T-cell (primary cell): ENCODE measurements around the gene F2RL1. TPM values are rescaled to one million over a fixed set of nuclear protein-coding genes. Genes with fewer than 3 reads are reported as not detected.

Experiments
- ATAC-seq, 4 experiments: fragments of 200-7000 bp in 3 of 4; fragments of 150-1000 bp in 1 of 4; cut with Tn5 transposase; replicated peaks in 1 of 4; 1 replicate in 3 of 4; 2 replicates in 1 of 4; pipeline ENCODE4 v1.10.0; 2021; ENCODE audit warnings: moderate library complexity in 3 of 4, mild to moderate bottlenecking in 2 of 4, moderate number of reproducible peaks in 1 of 4
- CTCF ChIA-PET, 2 donors: fragments of 300-600 bp; sonication (Branson Sonifier 250); formaldehyde crosslinking; loops; one replicate each; lab custom pipeline; 2022; ENCODE audit warnings: antibody characterized with exemption in 2 of 2; lab: Charles Lee
- POLR2A ChIA-PET, 2 donors: fragments of 300-600 bp; sonication (Branson Sonifier 250); formaldehyde crosslinking; loops; one replicate each; lab custom pipeline; 2022; ENCODE audit warnings: antibody characterized with exemption in 2 of 2; lab: Charles Lee
- DNase-seq, 35 experiments: peaks; one replicate each; pipeline versions ENCODE4 v3.0.0 to v3.0.0-alpha.2; 2013 to 2023
- H3K27ac ChIP-seq: one replicate; pipeline ENCODE4 v1.5.1; 2013; ENCODE audit warnings: low read length
- H3K27me3 ChIP-seq, 2 experiments: replicated peaks in 1 of 2; 1 replicate in 1 of 2; 2 replicates in 1 of 2; pipeline versions ENCODE4 v1.6.1 to v1.7.0; 2013; ENCODE audit warnings: low read length in 1 of 2, mixed read lengths in 1 of 2; ENCODE audit not compliant: control insufficient read depth in 2 of 2, insufficient read depth in 2 of 2; ENCODE audit errors: extremely low read depth in 1 of 2
- H3K36me3 ChIP-seq, 2 donors: 1 replicate in 1 of 2; 2 replicates in 1 of 2; pipeline versions ENCODE4 v1.6.1 to v1.7.0; 2013; ENCODE audit warnings: low read length in 1 of 2; ENCODE audit not compliant: control insufficient read depth in 2 of 2, insufficient read depth in 1 of 2; ENCODE audit errors: extremely low read depth in 1 of 2
- H3K4me1 ChIP-seq, 2 experiments: 1 replicate in 1 of 2; 2 replicates in 1 of 2; pipeline versions ENCODE4 v1.6.1 to v1.7.0; 2013; ENCODE audit warnings: low read length in 2 of 2, mixed read lengths in 1 of 2; ENCODE audit not compliant: insufficient read depth in 2 of 2, control insufficient read depth in 1 of 2; ENCODE audit errors: extremely low read depth in 1 of 2
- H3K4me3 ChIP-seq, 2 donors: 1 replicate in 1 of 2; 2 replicates in 1 of 2; pipeline versions ENCODE4 v1.5.1 to v1.7.0; 2013; ENCODE audit warnings: mild to moderate bottlenecking in 2 of 2, low read length in 1 of 2, moderate library complexity in 1 of 2; ENCODE audit not compliant: control insufficient read depth in 1 of 2; ENCODE audit errors: extremely low read depth in 1 of 2
- H3K9me3 ChIP-seq: 2 replicates; pipeline ENCODE4 v1.7.0; 2013
- H3K27ac Mint-ChIP-seq, 2 donors: one replicate each; pipeline ENCODE4 v1.8.0; 2020 to 2021; ENCODE audit warnings: mild to moderate bottlenecking in 2 of 2, mixed read lengths in 2 of 2
- H3K27me3 Mint-ChIP-seq, 2 donors: one replicate each; pipeline ENCODE4 v1.8.0; 2021 to 2022; ENCODE audit warnings: mixed read lengths in 2 of 2
- H3K36me3 Mint-ChIP-seq: one replicate; pipeline ENCODE4 v1.8.0; 2021; ENCODE audit warnings: mixed read lengths
- H3K4me1 Mint-ChIP-seq, 3 donors: one replicate each; pipeline ENCODE4 v1.8.0; 2020 to 2022; ENCODE audit warnings: mixed read lengths in 3 of 3, mild to moderate bottlenecking in 1 of 3
- H3K4me3 Mint-ChIP-seq, 3 donors: one replicate each; pipeline ENCODE4 v1.8.0; 2020 to 2022; ENCODE audit warnings: mild to moderate bottlenecking in 3 of 3, mixed read lengths in 3 of 3, moderate library complexity in 3 of 3
- H3K9me3 Mint-ChIP-seq, 3 donors: one replicate each; pipeline ENCODE4 v1.8.0; 2020 to 2022; ENCODE audit warnings: mixed read lengths in 3 of 3
- WGBS: methylation state at CpG from one replicate; pipeline ENCODE4 v1.1.5; 2013; ENCODE audit warnings: missing lambda C conversion rate; ENCODE audit not compliant: insufficient coverage; 5-methylcytosine and 5-hydroxymethylcytosine counted together
- total RNA-seq, 35 experiments: library from RNA in 6 of 35; stranded (reverse) in 6 of 35; fragments of 120-200 nt in 1 of 35; gene quantifications; one replicate each; pipeline versions ENCODE4 v1.2.1 to v1.2.4 and lab custom pipeline; 2013 to 2026

The F2RL1 gene
- total RNA-seq, 5 donors from 2014 or later (not counting 1 experiment from before 2014, with no cell fraction given): 1.4 to 7.6 (median 5.5) TPM

DNA sequence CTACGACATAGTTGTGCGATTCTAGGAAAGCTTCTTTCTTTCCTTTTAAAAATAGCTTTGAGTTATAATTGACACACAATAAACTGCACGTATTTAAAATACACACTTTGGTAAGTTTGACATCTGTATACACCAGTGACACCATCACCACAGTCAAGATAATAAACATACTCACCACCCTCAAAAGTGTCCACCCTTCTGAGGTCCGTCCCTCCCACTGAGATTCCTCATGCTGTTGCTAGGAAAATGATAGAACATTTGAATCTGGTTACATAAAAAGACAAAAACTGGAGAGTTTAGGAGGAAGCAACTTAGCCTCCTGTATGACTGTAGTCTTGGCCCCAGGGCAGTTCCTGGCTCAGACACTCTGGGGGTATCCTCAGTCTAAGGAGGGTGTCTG lies 48.2 kb downstream of the F2RL1 start:
- H3K9me3 ChIP-seq: no peaks in the 10 kb centered on the region
- Mint-ChIP-seq H3K27me3 (no peaks in the 10 kb centered on the region), H3K36me3 (no peaks in the 10 kb centered on the region), H3K4me3 (no peak overlapping the region), H3K27ac (peak overlapping the region in 1 of 2 donors; percentile 16), H3K4me1 (no peaks in the 10 kb centered on the region), H3K9me3 (no peaks in the 10 kb centered on the region)
- ATAC-seq (no peak), DNase-seq (no peak)
- H3K4me1 ChIP-seq: peaks cover 0 to 2% of the 10 kb centered on the region in 2 experiments
- no peaks in the 10 kb centered on the region for H3K27me3 ChIP-seq
- H3K4me3 ChIP-seq: no peak overlapping the region
- POLR2A ChIA-PET: no interaction called here
- CTCF ChIA-PET: interaction anchor here (0.6 to 1.8 kb wide), 5 partner anchors 17 to 1428 kb away, joined by 3 to 9 read pairs (median 7); partner anchors contain the start of gene WDR41 (in 1 of the 2)
- H3K36me3 ChIP-seq: no peaks in the 10 kb centered on the region
- WGBS: no CpG with 5 or more reads among the region's 4 CpGs
- no peak overlapping the region for H3K27ac ChIP-seq

DNA sequence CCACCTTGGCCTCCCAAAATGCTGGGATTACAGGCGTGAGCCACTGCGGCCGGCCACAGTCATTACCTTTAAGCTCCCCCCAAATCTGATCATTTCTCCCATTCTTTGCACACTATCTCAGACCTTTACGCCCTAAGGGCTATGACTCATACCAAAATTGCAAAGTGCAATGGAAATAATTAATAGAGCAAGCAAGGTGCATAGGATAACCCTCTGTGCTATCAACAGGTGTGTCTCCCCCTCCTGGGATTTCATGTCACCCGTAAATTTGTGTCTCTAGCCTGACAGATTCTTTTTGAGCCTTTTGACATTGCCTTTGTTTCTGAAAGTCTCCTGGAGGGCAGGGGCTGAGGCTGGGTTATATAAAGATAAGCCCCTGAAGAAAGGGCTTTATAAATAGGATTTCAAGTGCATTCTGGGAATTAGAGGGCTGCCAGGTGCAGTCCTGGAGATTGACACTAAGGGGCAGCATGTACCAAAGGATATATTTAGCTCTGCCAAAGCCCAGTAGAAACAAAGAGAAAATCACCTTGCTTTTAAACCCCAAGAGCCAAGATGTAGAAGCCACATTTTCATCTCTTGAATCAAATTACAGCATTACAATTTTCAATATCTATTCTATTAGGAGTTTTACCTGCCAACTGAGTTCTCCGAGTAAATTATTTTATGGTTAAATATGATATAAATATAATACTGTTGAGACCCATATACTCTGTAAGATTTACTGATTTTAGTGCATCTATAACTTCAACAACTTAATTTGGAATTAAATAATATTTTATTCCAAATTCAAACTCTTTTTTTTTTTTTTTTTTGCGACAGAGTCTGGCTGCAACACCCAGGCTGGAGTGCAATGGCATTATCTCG lies 49.2 kb downstream of the F2RL1 start:
- POLR2A ChIA-PET: interaction anchor here in 1 of 2 donors (1.0 kb wide), 1 partner anchor 624 kb away, joined by 7 read pairs; the partner anchor contains the start of gene WDR41
- Mint-ChIP-seq H3K9me3 (no peaks in the 10 kb centered on the region), H3K4me1 (no peaks in the 10 kb centered on the region), H3K4me3 (no peak overlapping the region), H3K27me3 (no peaks in the 10 kb centered on the region), H3K36me3 (no peaks in the 10 kb centered on the region), H3K27ac (no peak overlapping the region)
- Histone ChIP-seq H3K27ac (no peak overlapping the region), H3K9me3 (no peaks in the 10 kb centered on the region), H3K4me1 (peaks cover 0 to 2% of the 10 kb centered on the region in 2 experiments), H3K27me3 (no peaks in the 10 kb centered on the region), H3K36me3 (no peaks in the 10 kb centered on the region), H3K4me3 (no peak overlapping the region)
- CTCF ChIA-PET: interaction anchor here (0.6 to 1.8 kb wide), 10 partner anchors 18 to 1427 kb away, joined by 3 to 9 read pairs (median 4); partner anchors contain the start of gene WDR41 (in 1 of the 2)
- peak; percentile 75 to 84 (median 78) for ATAC-seq
- DNase-seq: peak in 34 of 35 experiments; percentile 11 to 73 (median 46)
- 67% methylated on average over 1 of the region's 8 CpGs for WGBS

DNA sequence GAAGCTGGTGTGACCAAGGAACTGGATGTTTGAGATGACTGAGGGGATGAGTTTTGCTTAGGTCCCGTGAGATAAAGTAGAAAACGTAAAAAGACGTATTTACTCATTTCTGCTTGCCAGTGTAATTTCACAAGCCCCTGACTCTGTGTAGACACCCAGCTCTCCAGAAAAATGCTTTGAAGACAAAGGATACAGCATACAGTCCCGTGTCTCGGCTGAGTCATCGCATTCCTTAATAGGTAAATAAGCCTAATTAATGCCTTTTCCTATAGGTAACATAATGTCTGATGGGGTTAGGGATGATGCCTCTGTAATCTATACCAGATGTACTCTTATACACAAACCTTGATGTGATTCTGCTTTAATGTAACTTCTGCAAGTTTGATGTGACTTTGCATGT lies 51.2 kb downstream of the F2RL1 start:
- WGBS: no CpG with 5 or more reads among the region's 6 CpGs
- ChIA-PET CTCF (interaction anchor here (0.5 to 0.7 kb wide), 2 partner anchors 80 to 530 kb away, joined by 7 read pairs; no protein-coding TSS in a partner anchor), POLR2A (interaction anchor here (0.6 kb wide), 2 partner anchors 768 to 1538 kb away, joined by 3 to 6 read pairs; no protein-coding TSS in a partner anchor)
- H3K36me3 ChIP-seq: no peaks in the 10 kb centered on the region
- peaks cover 0 to 2% (median 0%) of the 10 kb centered on the region in 3 donors for H3K4me1 Mint-ChIP-seq
- H3K9me3 Mint-ChIP-seq: no peaks in the 10 kb centered on the region
- H3K4me3 Mint-ChIP-seq: no peak overlapping the region
- H3K27ac Mint-ChIP-seq: no peak overlapping the region
- H3K9me3 ChIP-seq: no peaks in the 10 kb centered on the region
- H3K36me3 Mint-ChIP-seq: no peaks in the 10 kb centered on the region
- H3K27ac ChIP-seq: no peak overlapping the region
- no peaks in the 10 kb centered on the region for H3K27me3 Mint-ChIP-seq
- ATAC-seq (no peak), DNase-seq (no peak)
- peaks cover 0 to under 1% of the 10 kb centered on the region in 2 experiments for H3K27me3 ChIP-seq
- H3K4me1 ChIP-seq: peaks cover 0 to 2% of the 10 kb centered on the region in 2 experiments
- H3K4me3 ChIP-seq: no peak overlapping the region

DNA sequence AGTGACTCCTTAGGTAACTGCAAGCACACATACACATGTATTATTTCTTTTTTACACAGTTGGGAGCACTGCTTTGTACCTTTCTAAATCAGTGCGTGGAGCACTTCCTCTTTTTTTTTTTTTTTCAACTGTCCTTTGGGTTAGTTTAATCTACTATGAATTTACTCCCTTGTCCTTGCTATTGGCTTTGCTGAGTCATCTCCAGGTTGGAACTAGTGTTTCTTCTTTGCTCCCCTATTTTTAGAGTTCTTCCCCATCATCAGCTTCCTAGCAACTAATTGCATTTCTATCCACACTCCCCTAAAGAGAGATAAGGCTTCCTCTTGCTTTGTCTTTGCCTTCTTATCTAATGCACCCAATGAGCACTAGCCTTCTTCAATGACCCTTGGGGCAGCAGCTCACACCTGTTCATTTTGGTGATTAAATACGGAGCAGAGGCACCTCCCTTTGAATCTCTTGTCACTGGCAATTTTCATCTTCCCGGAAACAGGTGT lies 55.3 kb downstream of the F2RL1 start:
- H3K36me3 Mint-ChIP-seq: no peaks in the 10 kb centered on the region
- H3K9me3 Mint-ChIP-seq: no peaks in the 10 kb centered on the region
- H3K27ac Mint-ChIP-seq: no peak overlapping the region
- WGBS: 40% methylated on average over 1 of the region's 3 CpGs
- Histone ChIP-seq H3K9me3 (no peaks in the 10 kb centered on the region), H3K4me3 (no peak overlapping the region), H3K4me1 (no peaks in the 10 kb centered on the region), H3K27ac (no peak overlapping the region), H3K36me3 (no peaks in the 10 kb centered on the region), H3K27me3 (peaks cover 0 to 3% of the 10 kb centered on the region in 2 experiments)
- no peak for DNase-seq
- peaks cover 0 to 2% (median 0%) of the 10 kb centered on the region in 3 donors for H3K4me1 Mint-ChIP-seq
- H3K4me3 Mint-ChIP-seq: no peak overlapping the region
- no peak for ATAC-seq
- POLR2A ChIA-PET: no interaction called here
- CTCF ChIA-PET: no interaction called here
- H3K27me3 Mint-ChIP-seq: no peaks in the 10 kb centered on the region

Other genes with a start within 250 kb of the F2RL1 start
- under 1 TPM in 1 of 5 donors, not detected in 4; 0.09 TPM for gene F2RL2, start 195.6 kb upstream of the F2RL1 start, total RNA-seq
- gene F2R, start 102.9 kb upstream of the F2RL1 start, total RNA-seq: 10 to 100 TPM in 2 of 5 donors, 1 to 10 TPM in 3; 4.3 to 16.3 (median 9.6) TPM
- 1 to 10 TPM in 1 of 5 donors, under 1 TPM in 3, not detected in 1; 0.32 to 1.1 (median 0.42) TPM for gene S100Z, start 31.0 kb downstream of the F2RL1 start, total RNA-seq
- 1 to 10 TPM in 2 of 5 donors, under 1 TPM in 3; 0.51 to 1.2 (median 0.93) TPM for gene CRHBP, start 134.0 kb downstream of the F2RL1 start, total RNA-seq
- gene AGGF1, start 211.4 kb downstream of the F2RL1 start, total RNA-seq: 10 to 100 TPM; 16.7 to 32.7 (median 27.5) TPM